HG03175 (cell line): ENCODE results near the gene ATAD3A.
"Not testable (repeated sequence)": the region's sequence is repeated elsewhere in the genome, so short reads cannot be mapped to it uniquely, and the experiment has no call there.

Source experiments
- ATAC-seq: cut with Tn5 transposase; IDR thresholded peaks from one replicate; pipeline ENCODE4 v1.9.1; 2021; ENCODE audit warnings: mild to moderate bottlenecking, moderate library complexity; ENCODE audit not compliant: unreplicated experiment

Gene ATAD3A

GRCh38 chr1:1489231-1489630 lies 22.7 kb upstream of the ATAD3A start:
- no peak for ATAC-seq

- no peak for ATAC-seq
Observed at GRCh38 chr1:1489861-1490260, 22.1 kb upstream of the ATAD3A start.

GRCh38 chr1:1490633-1491230 lies 21.2 kb upstream of the ATAD3A start:
- ATAC-seq = no peak

GRCh38 chr1:1491601-1492000 lies 20.4 kb upstream of the ATAD3A start:
- no peak for ATAC-seq

- ATAC-seq = not testable (repeated sequence)
Observed at GRCh38 chr1:1494311-1494710, 17.7 kb upstream of the ATAD3A start.

GRCh38 chr1:1495461-1495975 lies 16.4 kb upstream of the ATAD3A start:
- ATAC-seq = not testable (repeated sequence)

- ATAC-seq = not testable (repeated sequence)
Observed at GRCh38 chr1:1504777-1505365, 7.1 kb upstream of the ATAD3A start.

- peak; percentile 59 for ATAC-seq
Observed at GRCh38 chr1:1505366-1505798, 6.6 kb upstream of the ATAD3A start.

- ATAC-seq = not testable (repeated sequence)
Observed at GRCh38 chr1:1505801-1506200, 6.2 kb upstream of the ATAD3A start.

- no peak for ATAC-seq
Observed at GRCh38 chr1:1507305-1507704, 4.7 kb upstream of the ATAD3A start.

- not testable (repeated sequence) for ATAC-seq
Observed at GRCh38 chr1:1508775-1509464, 3.0 kb upstream of the ATAD3A start.

- ATAC-seq = not testable (repeated sequence)
Observed at GRCh38 chr1:1509465-1509850, 2.5 kb upstream of the ATAD3A start.

- no peak for ATAC-seq
Observed at GRCh38 chr1:1510912-1511532, 940 bp upstream of the ATAD3A start.

GRCh38 chr1:1512425-1512824 lies 463 bp downstream of the ATAD3A start:
- ATAC-seq = peak; percentile 18

- not testable (repeated sequence) for ATAC-seq
Observed at GRCh38 chr1:1513675-1514074, 1.7 kb downstream of the ATAD3A start.

GRCh38 chr1:1514376-1514775 lies 2.4 kb downstream of the ATAD3A start:
- ATAC-seq = not testable (repeated sequence)

GRCh38 chr1:1516923-1517322 lies 5.0 kb downstream of the ATAD3A start:
- ATAC-seq = not testable (repeated sequence)

- ATAC-seq = no peak
Observed at GRCh38 chr1:1517973-1518620, 6.1 kb downstream of the ATAD3A start.

- not testable (repeated sequence) for ATAC-seq
Observed at GRCh38 chr1:1518621-1519007, 6.7 kb downstream of the ATAD3A start.

GRCh38 chr1:1519805-1520505 lies 8.0 kb downstream of the ATAD3A start:
- not testable (repeated sequence) for ATAC-seq
